Keratinocyte (primary cell): ENCODE measurements around the gene CDKL4.
"Not testable (repeated sequence)": the region's sequence is repeated elsewhere in the genome, so short reads cannot be mapped to it uniquely, and the experiment has no call there.

Experiments used
- EZH2 ChIP-seq: IDR thresholded peaks from one replicate; pipeline ENCODE4 v1.6.1; 2012; ENCODE audit warnings: inconsistent platforms, mild to moderate bottlenecking, low read length, moderate library complexity
- TF ChIP-seq, protein P1 (sequence below), 3 experiments: IDR thresholded peaks in 1 of 3; conservative IDR thresholded peaks in 1 of 3; optimal IDR thresholded peaks in 1 of 3; 2 replicates in 2 of 3; 3 replicates in 1 of 3; pipeline versions ENCODE3 to v1.5.1; 2011; ENCODE audit warnings: low read length in 3 of 3, mild to moderate bottlenecking in 3 of 3, moderate library complexity in 2 of 3, control low read depth in 1 of 3, inconsistent platforms in 1 of 3; ENCODE audit not compliant: insufficient read depth in 2 of 3; ENCODE audit errors: extremely low read depth in 1 of 3

DNA sequence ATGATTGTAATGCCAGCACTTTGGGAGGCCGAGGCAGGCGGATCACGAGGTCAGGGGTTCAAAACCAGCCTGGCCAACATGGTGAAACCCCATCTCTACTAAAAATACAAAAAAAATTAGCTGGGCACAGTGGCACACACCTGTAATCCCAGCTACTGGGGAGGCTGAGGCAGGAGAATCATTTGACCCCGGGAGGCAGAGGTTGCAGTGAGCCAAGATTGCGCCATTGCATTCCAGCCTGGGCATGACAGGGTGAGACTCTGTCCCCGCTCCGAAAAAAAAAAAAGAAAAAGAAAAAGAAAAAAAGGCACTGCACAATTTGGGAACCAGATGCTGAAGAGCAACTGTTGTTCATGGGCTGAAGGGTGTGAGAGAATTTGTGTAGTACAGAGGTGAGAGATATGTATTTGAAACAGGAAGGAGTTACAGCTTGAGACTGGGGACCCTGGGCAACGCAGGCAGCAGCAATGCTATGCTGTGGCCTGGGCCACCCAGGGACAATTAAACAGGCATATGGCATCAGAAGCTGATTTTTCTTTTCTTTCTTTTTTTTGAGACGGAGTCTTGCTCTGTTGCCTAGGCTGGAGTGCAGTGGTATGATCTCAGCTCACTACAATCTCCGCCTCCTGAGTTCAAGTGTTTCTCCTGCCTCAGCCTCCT lies 71.6 kb downstream of the CDKL4 start:
- TF ChIP-seq, protein P1, sequence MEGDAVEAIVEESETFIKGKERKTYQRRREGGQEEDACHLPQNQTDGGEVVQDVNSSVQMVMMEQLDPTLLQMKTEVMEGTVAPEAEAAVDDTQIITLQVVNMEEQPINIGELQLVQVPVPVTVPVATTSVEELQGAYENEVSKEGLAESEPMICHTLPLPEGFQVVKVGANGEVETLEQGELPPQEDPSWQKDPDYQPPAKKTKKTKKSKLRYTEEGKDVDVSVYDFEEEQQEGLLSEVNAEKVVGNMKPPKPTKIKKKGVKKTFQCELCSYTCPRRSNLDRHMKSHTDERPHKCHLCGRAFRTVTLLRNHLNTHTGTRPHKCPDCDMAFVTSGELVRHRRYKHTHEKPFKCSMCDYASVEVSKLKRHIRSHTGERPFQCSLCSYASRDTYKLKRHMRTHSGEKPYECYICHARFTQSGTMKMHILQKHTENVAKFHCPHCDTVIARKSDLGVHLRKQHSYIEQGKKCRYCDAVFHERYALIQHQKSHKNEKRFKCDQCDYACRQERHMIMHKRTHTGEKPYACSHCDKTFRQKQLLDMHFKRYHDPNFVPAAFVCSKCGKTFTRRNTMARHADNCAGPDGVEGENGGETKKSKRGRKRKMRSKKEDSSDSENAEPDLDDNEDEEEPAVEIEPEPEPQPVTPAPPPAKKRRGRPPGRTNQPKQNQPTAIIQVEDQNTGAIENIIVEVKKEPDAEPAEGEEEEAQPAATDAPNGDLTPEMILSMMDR (optimal IDR thresholded peaks at IDR 0.05 in 1 of 3, IDR thresholded peaks at IDR 0.05 in 1 of 3, conservative IDR thresholded peaks at IDR 0.05 in 1 of 3; ENCODE audit: extremely low read depth in 1 of 3, insufficient read depth in 2 of 3, low read length in 3 of 3) = not testable (repeated sequence)
- not testable (repeated sequence) for TF ChIP-seq EZH2
